ENCODE measurements around the gene STK38L. TPM values are rescaled to one million over a fixed set of nuclear protein-coding genes. Genes with fewer than 3 reads are reported as not detected.

Gene STK38L
- total RNA-seq, 3 donors from 2014 or later = 29.4 to 48.8 (median 37.9) TPM

- intact Hi-C loops (cut with DNase I; ENCODE audit: low total_unique reads) = no loop called here
- no peak overlapping the region for H3K4me3 ChIP-seq
- H3K27ac ChIP-seq = no peak overlapping the region
- no peaks in the 10 kb centered on the region for H3K9me3 ChIP-seq
- H3K27me3 ChIP-seq = no peaks in the 10 kb centered on the region
- no peaks in the 10 kb centered on the region for H3K4me1 ChIP-seq
- TF ChIP-seq POLR2AphosphoS5 (IDR thresholded peaks at IDR 0.05) = no peak
- no peak for TF ChIP-seq CTCF (IDR thresholded peaks at IDR 0.05)
- no peak for TF ChIP-seq POLR2A (IDR thresholded peaks at IDR 0.05)
- DNase-seq (ENCODE audit: low spot score in 2 of 2) = no peak
- no peaks in the 10 kb centered on the region for H3K36me3 ChIP-seq
Observed at GRCh38 chr12:27347779-27348178, 103.7 kb downstream of the STK38L start.

- TF ChIP-seq POLR2AphosphoS5 (IDR thresholded peaks at IDR 0.05) (no peak), CTCF (IDR thresholded peaks at IDR 0.05) (no peak), POLR2A (IDR thresholded peaks at IDR 0.05) (no peak)
- no peak overlapping the region for H3K27ac ChIP-seq
- no peaks in the 10 kb centered on the region for H3K4me1 ChIP-seq
- intact Hi-C loops (cut with DNase I; ENCODE audit: low total_unique reads) = no loop called here
- no peaks in the 10 kb centered on the region for H3K36me3 ChIP-seq
- H3K27me3 ChIP-seq = no peaks in the 10 kb centered on the region
- DNase-seq (ENCODE audit: low spot score in 2 of 2) = no peak
- H3K9me3 ChIP-seq = no peaks in the 10 kb centered on the region
- no peak overlapping the region for H3K4me3 ChIP-seq
Observed at GRCh38 chr12:27351476-27351875, 107.4 kb downstream of the STK38L start.

GRCh38 chr12:27355486-27355885, 111.4 kb downstream of the STK38L start:
- Histone ChIP-seq H3K4me1 (no peaks in the 10 kb centered on the region), H3K4me3 (no peak overlapping the region), H3K27ac (no peak overlapping the region), H3K27me3 (no peaks in the 10 kb centered on the region), H3K36me3 (no peaks in the 10 kb centered on the region), H3K9me3 (no peaks in the 10 kb centered on the region)
- no peak for DNase-seq (ENCODE audit: low spot score in 2 of 2)
- no peak for TF ChIP-seq CTCF (IDR thresholded peaks at IDR 0.05)
- intact Hi-C loops (cut with DNase I; ENCODE audit: low total_unique reads) = no loop called here

- intact Hi-C loops (cut with DNase I; ENCODE audit: low total_unique reads) = no loop called here
- no peak overlapping the region for H3K27ac ChIP-seq
- H3K4me3 ChIP-seq = no peak overlapping the region
- H3K4me1 ChIP-seq = no peaks in the 10 kb centered on the region
- no peaks in the 10 kb centered on the region for H3K36me3 ChIP-seq
- TF ChIP-seq POLR2A (IDR thresholded peaks at IDR 0.05) (no peak), CTCF (IDR thresholded peaks at IDR 0.05) (no peak), POLR2AphosphoS5 (IDR thresholded peaks at IDR 0.05) (no peak)
- DNase-seq (ENCODE audit: low spot score in 2 of 2) = no peak
- H3K9me3 ChIP-seq = no peaks in the 10 kb centered on the region
- no peaks in the 10 kb centered on the region for H3K27me3 ChIP-seq
Observed at GRCh38 chr12:27355979-27356378, 111.9 kb downstream of the STK38L start.

GRCh38 chr12:27359578-27360340, 115.7 kb downstream of the STK38L start:
- Histone ChIP-seq H3K27ac (no peak overlapping the region), H3K36me3 (no peaks in the 10 kb centered on the region), H3K27me3 (no peaks in the 10 kb centered on the region), H3K4me3 (no peak overlapping the region), H3K9me3 (no peaks in the 10 kb centered on the region), H3K4me1 (no peaks in the 10 kb centered on the region)
- TF ChIP-seq POLR2A (IDR thresholded peaks at IDR 0.05) (no peak), POLR2AphosphoS5 (IDR thresholded peaks at IDR 0.05) (no peak), CTCF (IDR thresholded peaks at IDR 0.05) (no peak)
- intact Hi-C loops (cut with DNase I; ENCODE audit: low total_unique reads) = no loop called here
- no peak for DNase-seq (ENCODE audit: low spot score in 2 of 2)
